RWPE1 (cell line): ENCODE measurements around the gene PTCH2.
"Not testable (repeated sequence)": the region's sequence is repeated elsewhere in the genome, so short reads cannot be mapped to it uniquely, and the experiment has no call there.

Source experiments
- CTCF ChIA-PET: fragments of 350-600 bp; sonication (Branson Sonifier 250); formaldehyde crosslinking; extraction: SDS; loops from one replicate; lab custom pipeline; 2021; lab: Yijun Ruan, JAX
- POLR2A ChIA-PET: fragments of 400-600 bp; formaldehyde crosslinking; extraction: SDS; loops from one replicate; lab custom pipeline; 2020; ENCODE audit warnings: antibody characterized with exemption; ENCODE audit not compliant: low non-redundant PET; lab: Yijun Ruan, JAX
- DNase-seq: peaks from one replicate; pipeline ENCODE4 v3.0.0; 2012; ENCODE audit warnings: low spot score
- H3K27ac ChIP-seq: fragments of 450-650 bp; 2 replicates; pipeline ENCODE4 v1.5.1; 2017
- CTCF ChIP-seq: fragments of 450-650 bp; conservative IDR thresholded peaks from 2 replicates; pipeline ENCODE4 v1.5.1; 2017; ENCODE audit warnings: low read depth, mild to moderate bottlenecking

Gene PTCH2

GRCh38 chr1:44847845-44848244 lies 4.8 kb upstream of the PTCH2 start:
- no peak overlapping the region for H3K27ac ChIP-seq
- CTCF ChIA-PET: interaction anchor here (0.6 kb wide), 1 partner anchor 39 kb away, joined by 4 read pairs; the partner anchor contains the start of gene BTBD19
- TF ChIP-seq CTCF: no peak
- POLR2A ChIA-PET: no interaction called here
- no peak for DNase-seq

GRCh38 chr1:44846985-44847384 lies 3.9 kb upstream of the PTCH2 start:
- H3K27ac ChIP-seq: no peak overlapping the region
- POLR2A ChIA-PET: no interaction called here
- CTCF ChIA-PET: interaction anchor here (0.6 kb wide), 1 partner anchor 38 kb away, joined by 4 read pairs; the partner anchor contains the start of gene BTBD19
- no peak for TF ChIP-seq CTCF
- no peak for DNase-seq

- ChIA-PET POLR2A (no interaction called here), CTCF (no interaction called here)
- DNase-seq: no peak
- no peak overlapping the region for H3K27ac ChIP-seq
- no peak for TF ChIP-seq CTCF
Measured at GRCh38 chr1:44842486-44842861, 579 bp downstream of the PTCH2 start.

- ChIA-PET POLR2A (no interaction called here), CTCF (no interaction called here)
- TF ChIP-seq CTCF: no peak
- no peak for DNase-seq
- no peak overlapping the region for H3K27ac ChIP-seq
Measured at GRCh38 chr1:44839576-44839975, 3.5 kb downstream of the PTCH2 start.

GRCh38 chr1:44838294-44838693 lies 4.8 kb downstream of the PTCH2 start:
- DNase-seq, H3K27ac ChIP-seq, POLR2A ChIA-PET: not testable (repeated sequence)
- CTCF ChIA-PET: interaction anchor here (0.7 kb wide), 1 partner anchor 651 kb away, joined by 3 read pairs; no protein-coding TSS in a partner anchor

- ChIA-PET CTCF (interaction anchor here (0.6 to 1.5 kb wide), 5 partner anchors 14 to 879 kb away, joined by 3 to 6 read pairs (median 3); no protein-coding TSS in a partner anchor), POLR2A (interaction anchor here (0.5 kb wide), 1 partner anchor 37 kb away, joined by 4 read pairs; no protein-coding TSS in a partner anchor)
- peak; percentile 67 for DNase-seq
- H3K27ac ChIP-seq: peak overlapping the region; percentile 10; the same call in 1 of the 2 replicates
- TF ChIP-seq CTCF: peak; percentile 88
Measured at GRCh38 chr1:44835738-44836675, 7.0 kb downstream of the PTCH2 start.
